GM18498 (cell line): ENCODE data around the gene EMC8.

ENCODE experiments used
- ATAC-seq: cut with Tn5 transposase; IDR thresholded peaks from one replicate; pipeline ENCODE4 v1.9.1; 2021; ENCODE audit warnings: mild to moderate bottlenecking, moderate library complexity; ENCODE audit not compliant: unreplicated experiment

The EMC8 gene

GRCh38 chr16:85788819-85789218, 10.5 kb downstream of the EMC8 start:
- ATAC-seq, result no peak

GRCh38 chr16:85785927-85786326, 13.4 kb downstream of the EMC8 start:
- no peak for ATAC-seq

GRCh38 chr16:85784813-85785212, 14.5 kb downstream of the EMC8 start:
- ATAC-seq, result no peak

GRCh38 chr16:85783441-85783840, 15.9 kb downstream of the EMC8 start:
- no peak for ATAC-seq

- no peak for ATAC-seq
These were observed 16.9 kb downstream of the EMC8 start for GRCh38 chr16:85782451-85782850.

GRCh38 chr16:85781695-85782370, 17.5 kb downstream of the EMC8 start:
- no peak for ATAC-seq

- ATAC-seq, result no peak
These were observed 18.2 kb downstream of the EMC8 start for GRCh38 chr16:85781156-85781555.

- ATAC-seq, result no peak
These were observed 19.1 kb downstream of the EMC8 start for GRCh38 chr16:85780281-85780680.

GRCh38 chr16:85778873-85779272, 20.5 kb downstream of the EMC8 start:
- ATAC-seq, result no peak

GRCh38 chr16:85777583-85778310, 21.6 kb downstream of the EMC8 start:
- no peak for ATAC-seq

GRCh38 chr16:85774811-85775210, 24.5 kb downstream of the EMC8 start:
- ATAC-seq, result no peak

- no peak for ATAC-seq
These were observed 25.2 kb downstream of the EMC8 start for GRCh38 chr16:85774136-85774535.

GRCh38 chr16:85773044-85773443, 26.3 kb downstream of the EMC8 start:
- ATAC-seq, result no peak

- ATAC-seq, result no peak
These were observed 28.6 kb downstream of the EMC8 start for GRCh38 chr16:85770741-85771140.

GRCh38 chr16:85768199-85768598, 31.1 kb downstream of the EMC8 start:
- no peak for ATAC-seq

GRCh38 chr16:85767531-85767930, 31.8 kb downstream of the EMC8 start:
- ATAC-seq, result no peak

GRCh38 chr16:85765767-85766166, 33.6 kb downstream of the EMC8 start:
- ATAC-seq, result no peak

GRCh38 chr16:85765211-85765610, 34.1 kb downstream of the EMC8 start:
- no peak for ATAC-seq

GRCh38 chr16:85763616-85764015, 35.7 kb downstream of the EMC8 start:
- no peak for ATAC-seq

GRCh38 chr16:85762970-85763369, 36.4 kb downstream of the EMC8 start:
- ATAC-seq, result no peak

- no peak for ATAC-seq
These were observed 37.5 kb downstream of the EMC8 start for GRCh38 chr16:85761861-85762260.

- no peak for ATAC-seq
These were observed 39.5 kb downstream of the EMC8 start for GRCh38 chr16:85759631-85760419.
